Ishikawa (cell line): ENCODE results near the gene CACUL1.

Source experiments
- CEBPB ChIP-seq: IDR thresholded peaks from 2 replicates; pipeline ENCODE4 v1.6.1; 2012
- CREB1 ChIP-seq: IDR thresholded peaks from 2 replicates; pipeline ENCODE4 v1.6.1; 2012; ENCODE audit warnings: low read depth
- EGR1 ChIP-seq: IDR thresholded peaks from 2 replicates; pipeline ENCODE4 v1.6.1; 2012
- EP300 ChIP-seq: IDR thresholded peaks from 2 replicates; pipeline ENCODE4 v1.6.1; 2012; ENCODE audit warnings: borderline replicate concordance
- FOXM1 ChIP-seq: IDR thresholded peaks from 2 replicates; pipeline ENCODE4 v1.6.1; 2012; ENCODE audit warnings: low read depth, borderline replicate concordance
- NFIC ChIP-seq: IDR thresholded peaks from 2 replicates; pipeline ENCODE4 v1.6.1; 2012
- RAD21 ChIP-seq: IDR thresholded peaks from 2 replicates; pipeline ENCODE4 v1.6.1; 2012; ENCODE audit warnings: low read depth
- TAF1 ChIP-seq: IDR thresholded peaks from 2 replicates; pipeline ENCODE4 v1.6.1; 2012; ENCODE audit warnings: low read depth, mild to moderate bottlenecking
- TCF12 ChIP-seq: IDR thresholded peaks from 2 replicates; pipeline ENCODE4 v1.6.1; 2012; ENCODE audit warnings: low read depth
- TEAD4 ChIP-seq: IDR thresholded peaks from 2 replicates; pipeline ENCODE4 v1.6.1; 2012
- USF1 ChIP-seq: IDR thresholded peaks from 2 replicates; pipeline ENCODE4 v1.6.1; 2012
- YY1 ChIP-seq: IDR thresholded peaks from 2 replicates; pipeline ENCODE4 v1.6.1; 2012; ENCODE audit warnings: low read depth
- ZBTB7A ChIP-seq: IDR thresholded peaks from 2 replicates; pipeline ENCODE4 v1.6.1; 2012; ENCODE audit warnings: low read depth
- TF ChIP-seq, protein P1 (sequence below): IDR thresholded peaks from 2 replicates; pipeline ENCODE4 v1.6.1; 2012; ENCODE audit warnings: low read depth, mild to moderate bottlenecking
- TF ChIP-seq, protein P2 (sequence below): IDR thresholded peaks from 2 replicates; pipeline ENCODE4 v1.6.1; 2012

Gene CACUL1

GRCh38 chr10:118635674-118636402 lies 118.9 kb downstream of the CACUL1 start:
- TF ChIP-seq FOXM1 (no peak), EGR1 (no peak), TEAD4 (no peak), YY1 (no peak), USF1 (no peak), CREB1 (no peak), NFIC (no peak), ZBTB7A (no peak), CEBPB (no peak), EP300 (no peak), TCF12 (no peak)
- TF ChIP-seq, protein P1, sequence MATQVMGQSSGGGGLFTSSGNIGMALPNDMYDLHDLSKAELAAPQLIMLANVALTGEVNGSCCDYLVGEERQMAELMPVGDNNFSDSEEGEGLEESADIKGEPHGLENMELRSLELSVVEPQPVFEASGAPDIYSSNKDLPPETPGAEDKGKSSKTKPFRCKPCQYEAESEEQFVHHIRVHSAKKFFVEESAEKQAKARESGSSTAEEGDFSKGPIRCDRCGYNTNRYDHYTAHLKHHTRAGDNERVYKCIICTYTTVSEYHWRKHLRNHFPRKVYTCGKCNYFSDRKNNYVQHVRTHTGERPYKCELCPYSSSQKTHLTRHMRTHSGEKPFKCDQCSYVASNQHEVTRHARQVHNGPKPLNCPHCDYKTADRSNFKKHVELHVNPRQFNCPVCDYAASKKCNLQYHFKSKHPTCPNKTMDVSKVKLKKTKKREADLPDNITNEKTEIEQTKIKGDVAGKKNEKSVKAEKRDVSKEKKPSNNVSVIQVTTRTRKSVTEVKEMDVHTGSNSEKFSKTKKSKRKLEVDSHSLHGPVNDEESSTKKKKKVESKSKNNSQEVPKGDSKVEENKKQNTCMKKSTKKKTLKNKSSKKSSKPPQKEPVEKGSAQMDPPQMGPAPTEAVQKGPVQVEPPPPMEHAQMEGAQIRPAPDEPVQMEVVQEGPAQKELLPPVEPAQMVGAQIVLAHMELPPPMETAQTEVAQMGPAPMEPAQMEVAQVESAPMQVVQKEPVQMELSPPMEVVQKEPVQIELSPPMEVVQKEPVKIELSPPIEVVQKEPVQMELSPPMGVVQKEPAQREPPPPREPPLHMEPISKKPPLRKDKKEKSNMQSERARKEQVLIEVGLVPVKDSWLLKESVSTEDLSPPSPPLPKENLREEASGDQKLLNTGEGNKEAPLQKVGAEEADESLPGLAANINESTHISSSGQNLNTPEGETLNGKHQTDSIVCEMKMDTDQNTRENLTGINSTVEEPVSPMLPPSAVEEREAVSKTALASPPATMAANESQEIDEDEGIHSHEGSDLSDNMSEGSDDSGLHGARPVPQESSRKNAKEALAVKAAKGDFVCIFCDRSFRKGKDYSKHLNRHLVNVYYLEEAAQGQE = no peak
- TF ChIP-seq, protein P2, sequence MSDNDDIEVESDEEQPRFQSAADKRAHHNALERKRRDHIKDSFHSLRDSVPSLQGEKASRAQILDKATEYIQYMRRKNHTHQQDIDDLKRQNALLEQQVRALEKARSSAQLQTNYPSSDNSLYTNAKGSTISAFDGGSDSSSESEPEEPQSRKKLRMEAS = no peak

- TF ChIP-seq TEAD4 (no peak), EGR1 (no peak), FOXM1 (no peak), USF1 (no peak), NFIC (no peak)
Measured at GRCh38 chr10:118633786-118634185, 121.0 kb downstream of the CACUL1 start.

GRCh38 chr10:118629211-118629610 lies 125.6 kb downstream of the CACUL1 start:
- TF ChIP-seq EGR1 (no peak), NFIC (no peak), TCF12 (no peak), CEBPB (no peak), CREB1 (no peak), EP300 (no peak), FOXM1 (no peak), TAF1 (no peak), RAD21 (no peak), USF1 (no peak), ZBTB7A (no peak), YY1 (no peak), TEAD4 (no peak)
- TF ChIP-seq, protein P1 = no peak
- TF ChIP-seq, protein P2 = no peak

- TF ChIP-seq, protein P1 = no peak
- TF ChIP-seq RAD21 (no peak), TAF1 (no peak), USF1 (no peak), EGR1 (no peak), EP300 (no peak), FOXM1 (no peak), YY1 (no peak), TCF12 (no peak), ZBTB7A (no peak), CEBPB (no peak), TEAD4 (no peak), CREB1 (no peak), NFIC (no peak)
- TF ChIP-seq, protein P2 = no peak
Measured at GRCh38 chr10:118628397-118628796, 126.4 kb downstream of the CACUL1 start.
